Astrocyte (in vitro differentiated cells and primary cell): ENCODE data around the gene SFXN3. TPM values are rescaled to one million over a fixed set of nuclear protein-coding genes. Genes with fewer than 3 reads are reported as not detected.

ENCODE experiments used
- DNase-seq: peaks from one replicate; pipeline ENCODE4 v3.0.0-alpha.2; 2010; ENCODE audit warnings: low read depth
- FAIRE-seq: peaks from 2 replicates; lab custom pipeline; 2011; peaks lifted over from hg19 to GRCh38; lab: Jason Lieb, UNC
- H2AFZ ChIP-seq: 2 replicates; pipeline ENCODE4 v1.6.0; 2012; ENCODE audit warnings: low read depth, low read length, inconsistent platforms
- H3K27ac ChIP-seq: 2 replicates; pipeline ENCODE4 v1.5.1; 2011; ENCODE audit warnings: low read depth, low read length, inconsistent platforms
- H3K27me3 ChIP-seq: 2 replicates; pipeline ENCODE4 v1.6.0; 2011; ENCODE audit warnings: low read length, inconsistent platforms; ENCODE audit not compliant: insufficient read depth
- H3K36me3 ChIP-seq: 2 replicates; pipeline ENCODE4 v1.5.1; 2011; ENCODE audit warnings: low read length, inconsistent platforms; ENCODE audit not compliant: insufficient read depth
- H3K4me1 ChIP-seq: 2 replicates; pipeline ENCODE4 v1.5.1; 2011; ENCODE audit warnings: low read length, inconsistent platforms; ENCODE audit not compliant: insufficient read depth
- H3K4me2 ChIP-seq: 2 replicates; pipeline ENCODE4 v1.6.0; 2012; ENCODE audit warnings: low read length, inconsistent platforms
- H3K4me3 ChIP-seq: 2 replicates; pipeline ENCODE4 v1.5.1; 2011; ENCODE audit warnings: low read depth, mild to moderate bottlenecking, low read length, inconsistent platforms; ENCODE audit not compliant: insufficient read depth
- H3K79me2 ChIP-seq: 2 replicates; pipeline ENCODE4 v1.6.0; 2012; ENCODE audit warnings: mild to moderate bottlenecking, low read length, inconsistent platforms; ENCODE audit not compliant: insufficient read depth
- H3K9ac ChIP-seq: 2 replicates; pipeline ENCODE4 v1.6.0; 2012; ENCODE audit warnings: mild to moderate bottlenecking, low read length, inconsistent platforms
- H3K9me3 ChIP-seq: 2 replicates; pipeline ENCODE4 v1.5.1; 2012; ENCODE audit warnings: low read depth, mild to moderate bottlenecking, low read length, inconsistent platforms; ENCODE audit not compliant: insufficient read depth
- H4K20me1 ChIP-seq: 2 replicates; pipeline ENCODE4 v1.6.0; 2012; ENCODE audit warnings: low read length, inconsistent platforms; ENCODE audit not compliant: insufficient read depth
- H3K27ac Mint-ChIP-seq: one replicate; pipeline ENCODE4 v1.8.0; 2021; ENCODE audit warnings: mild to moderate bottlenecking, mixed read lengths; ENCODE audit not compliant: unreplicated experiment
- H3K27me3 Mint-ChIP-seq: one replicate; pipeline ENCODE4 v1.8.0; 2021; ENCODE audit warnings: low read depth, mixed read lengths; ENCODE audit not compliant: unreplicated experiment
- H3K36me3 Mint-ChIP-seq: one replicate; pipeline ENCODE4 v1.8.0; 2021; ENCODE audit warnings: low read depth, mixed read lengths; ENCODE audit not compliant: unreplicated experiment
- H3K4me1 Mint-ChIP-seq: one replicate; pipeline ENCODE4 v1.8.0; 2021; ENCODE audit warnings: low read depth, mixed read lengths; ENCODE audit not compliant: unreplicated experiment
- H3K4me3 Mint-ChIP-seq: one replicate; pipeline ENCODE4 v1.8.0; 2021; ENCODE audit warnings: mild to moderate bottlenecking, moderate library complexity, mixed read lengths; ENCODE audit not compliant: unreplicated experiment
- H3K9me3 Mint-ChIP-seq: one replicate; pipeline ENCODE4 v1.8.0; 2021; ENCODE audit warnings: mild to moderate bottlenecking, mixed read lengths; ENCODE audit not compliant: unreplicated experiment
- CTCF ChIP-seq: IDR thresholded peaks from 2 replicates; pipeline ENCODE4 v1.5.1; 2011; ENCODE audit warnings: low read depth, mild to moderate bottlenecking, inconsistent platforms, low read length, moderate library complexity; ENCODE audit not compliant: insufficient read depth
- EZH2 ChIP-seq: IDR thresholded peaks from 2 replicates; pipeline ENCODE4 v1.6.1; 2012; ENCODE audit warnings: mild to moderate bottlenecking, low read length, inconsistent platforms; ENCODE audit not compliant: insufficient read depth
- total RNA-seq: library from RNA; stranded (reverse); gene quantifications from 2 replicates; pipeline ENCODE4 v1.2.1, GENCODE V29; 2021

The SFXN3 gene
- total RNA-seq, 1 donor from 2014 or later, result 68.3 TPM

- FAIRE-seq (no peak), DNase-seq (peak; percentile 69)
- no peak overlapping the region for H3K4me3 Mint-ChIP-seq
- Histone ChIP-seq H4K20me1 (peaks cover 5% of the 10 kb centered on the region), H2AFZ (peak overlapping the region; percentile 21), H3K36me3 (no peaks in the 10 kb centered on the region), H3K27ac (no peak overlapping the region), H3K79me2 (peaks cover 5% of the 10 kb centered on the region), H3K4me1 (peaks cover 27% of the 10 kb centered on the region), H3K27me3 (peaks cover 25% of the 10 kb centered on the region), H3K4me2 (peak overlapping the region; percentile 42), H3K4me3 (no peak overlapping the region), H3K9ac (no peak overlapping the region), H3K9me3 (no peaks in the 10 kb centered on the region)
- H3K9me3 Mint-ChIP-seq, result peaks cover 4% of the 10 kb centered on the region
- no peak overlapping the region for H3K27ac Mint-ChIP-seq
- H3K27me3 Mint-ChIP-seq, result peaks cover 52% of the 10 kb centered on the region
- H3K36me3 Mint-ChIP-seq, result no peaks in the 10 kb centered on the region
- H3K4me1 Mint-ChIP-seq, result peaks cover 1% of the 10 kb centered on the region
- TF ChIP-seq CTCF (no peak), EZH2 (no peak)
Observed at GRCh38 chr10:101052285-101052684, 21.3 kb downstream of the SFXN3 start.

- Mint-ChIP-seq H3K36me3 (no peaks in the 10 kb centered on the region), H3K4me3 (no peak overlapping the region), H3K27me3 (peaks cover 40% of the 10 kb centered on the region), H3K27ac (no peak overlapping the region), H3K9me3 (peaks cover 3% of the 10 kb centered on the region), H3K4me1 (peaks cover 1% of the 10 kb centered on the region)
- H3K36me3 ChIP-seq, result no peaks in the 10 kb centered on the region
- H3K4me2 ChIP-seq, result no peak overlapping the region
- peaks cover 22% of the 10 kb centered on the region for H3K27me3 ChIP-seq
- FAIRE-seq (no peak), DNase-seq (no peak)
- no peak overlapping the region for H2AFZ ChIP-seq
- no peak overlapping the region for H3K4me3 ChIP-seq
- no peaks in the 10 kb centered on the region for H3K9me3 ChIP-seq
- H3K4me1 ChIP-seq, result peaks cover 17% of the 10 kb centered on the region
- no peak overlapping the region for H3K9ac ChIP-seq
- no peak overlapping the region for H3K27ac ChIP-seq
- TF ChIP-seq CTCF, result no peak
- TF ChIP-seq EZH2, result no peak
- peaks cover 12% of the 10 kb centered on the region for H3K79me2 ChIP-seq
- peaks cover 5% of the 10 kb centered on the region for H4K20me1 ChIP-seq
Observed at GRCh38 chr10:101053516-101053915, 22.5 kb downstream of the SFXN3 start.

- H3K4me1 Mint-ChIP-seq, result peaks cover 1% of the 10 kb centered on the region
- FAIRE-seq (no peak), DNase-seq (no peak)
- Histone ChIP-seq H3K9ac (no peak overlapping the region), H3K79me2 (peaks cover 18% of the 10 kb centered on the region), H3K9me3 (no peaks in the 10 kb centered on the region), H3K4me3 (no peak overlapping the region), H3K27ac (no peak overlapping the region), H3K4me2 (no peak overlapping the region), H2AFZ (no peak overlapping the region), H3K27me3 (peaks cover 14% of the 10 kb centered on the region), H3K4me1 (peaks cover 15% of the 10 kb centered on the region), H3K36me3 (no peaks in the 10 kb centered on the region), H4K20me1 (peaks cover 1% of the 10 kb centered on the region)
- H3K4me3 Mint-ChIP-seq, result no peak overlapping the region
- no peak for TF ChIP-seq CTCF
- no peak for TF ChIP-seq EZH2
- no peaks in the 10 kb centered on the region for H3K36me3 Mint-ChIP-seq
- no peaks in the 10 kb centered on the region for H3K9me3 Mint-ChIP-seq
- no peak overlapping the region for H3K27ac Mint-ChIP-seq
- H3K27me3 Mint-ChIP-seq, result peaks cover 32% of the 10 kb centered on the region
Observed at GRCh38 chr10:101054351-101054750, 23.3 kb downstream of the SFXN3 start.
